Limb (tissue), 2 donors: Measurements from ENCODE around the gene DNASE1L1.
"Not testable (repeated sequence)": the region's sequence is repeated elsewhere in the genome, so short reads cannot be mapped to it uniquely, and the experiment has no call there.

Experiments used
- DNase-seq, 2 donors: peaks; one replicate each; pipeline ENCODE4 v3.0.0-alpha.2; 2016; ENCODE audit errors: extremely low spot score in 2 of 2

The DNASE1L1 gene

GRCh38 chrX:154408659-154409221 lies 314 bp downstream of the DNASE1L1 start:
- no peak for DNase-seq

DNA sequence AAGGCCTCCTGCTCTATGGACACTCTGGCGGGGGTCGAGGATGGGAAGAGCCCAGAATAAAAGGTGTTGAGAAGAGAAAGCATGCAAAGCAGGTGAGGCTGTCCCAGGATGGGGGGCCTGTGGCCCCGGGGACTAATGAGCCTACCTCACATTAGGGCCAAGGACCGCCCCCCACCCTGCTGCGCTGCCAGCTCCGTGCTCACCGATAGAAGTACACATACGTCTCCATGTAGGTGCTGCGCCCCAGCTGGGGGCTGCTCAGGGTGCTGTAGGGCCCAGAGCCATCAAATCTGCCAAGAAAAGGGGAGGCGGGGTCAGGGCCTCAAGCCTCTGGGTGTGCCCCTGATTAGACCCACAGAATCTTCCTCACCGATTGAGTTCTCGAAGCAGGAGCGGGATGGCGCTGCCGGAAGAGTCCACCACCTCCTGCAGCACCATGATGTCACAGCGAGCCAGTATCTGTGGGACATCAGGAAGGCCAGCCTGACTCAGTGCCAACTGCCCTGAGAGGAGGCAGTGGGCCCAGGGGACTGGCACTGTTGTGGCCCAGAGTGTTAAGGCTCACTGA lies 4.3 kb downstream of the DNASE1L1 start:
- DNase-seq: no peak

DNA sequence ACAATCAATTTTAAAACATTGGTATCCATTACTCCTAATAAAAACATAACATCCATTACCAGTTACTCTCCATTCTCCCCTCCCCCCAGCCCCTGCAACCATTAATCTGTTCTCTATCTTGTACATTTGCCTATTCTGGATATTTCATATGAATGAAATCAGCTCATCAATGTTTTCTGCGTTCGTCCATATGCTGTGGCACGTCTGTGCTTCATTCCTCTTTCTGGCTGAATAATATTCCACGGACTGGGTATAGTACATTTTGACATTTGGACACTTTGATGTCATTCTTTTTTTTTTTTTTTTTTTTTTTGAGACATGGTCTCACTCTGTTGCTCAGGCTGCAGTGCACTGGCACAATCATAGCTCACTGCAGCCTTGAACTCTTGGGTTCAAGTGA lies 5.2 kb downstream of the DNASE1L1 start:
- no peak for DNase-seq

GRCh38 chrX:154403192-154403591 lies 5.9 kb downstream of the DNASE1L1 start:
- DNase-seq: no peak

- no peak for DNase-seq
These were observed 6.4 kb downstream of the DNASE1L1 start for GRCh38 chrX:154402622-154403127.

DNA sequence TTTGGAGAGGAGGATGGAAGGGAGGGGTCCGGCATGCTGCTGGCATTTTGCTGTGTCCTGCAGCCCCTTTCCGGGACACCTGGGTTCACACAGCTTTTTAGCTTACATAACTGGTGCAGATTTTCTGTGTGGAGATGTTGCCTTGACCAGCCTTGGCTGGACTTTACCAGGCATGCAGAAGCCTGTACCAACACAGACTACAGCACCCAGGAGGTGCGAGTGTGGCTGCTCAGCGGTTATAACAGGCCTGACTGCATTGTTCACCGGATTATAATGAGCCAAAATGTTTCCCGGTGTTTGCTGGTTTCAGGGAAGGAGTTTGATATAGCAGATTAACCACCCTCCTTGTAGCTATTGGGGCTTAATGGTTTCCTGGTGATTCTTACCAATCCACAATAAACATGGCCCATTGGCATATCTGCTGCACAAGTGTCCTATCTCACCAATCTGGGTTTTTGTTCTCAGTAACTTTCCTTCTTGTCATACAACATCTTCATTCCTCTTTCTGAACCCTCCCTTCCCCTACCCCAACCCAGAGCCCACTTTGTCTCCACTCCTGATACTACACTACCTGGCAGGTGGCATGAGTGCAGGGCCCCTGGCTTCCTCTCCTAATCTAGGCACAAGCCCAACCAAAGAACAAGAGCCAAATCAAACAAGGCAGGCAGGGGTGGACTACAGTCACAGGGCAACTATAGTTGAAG lies 7.0 kb downstream of the DNASE1L1 start:
- no peak for DNase-seq

- no peak for DNase-seq
These were observed 7.8 kb downstream of the DNASE1L1 start for GRCh38 chrX:154401045-154401799.

DNA sequence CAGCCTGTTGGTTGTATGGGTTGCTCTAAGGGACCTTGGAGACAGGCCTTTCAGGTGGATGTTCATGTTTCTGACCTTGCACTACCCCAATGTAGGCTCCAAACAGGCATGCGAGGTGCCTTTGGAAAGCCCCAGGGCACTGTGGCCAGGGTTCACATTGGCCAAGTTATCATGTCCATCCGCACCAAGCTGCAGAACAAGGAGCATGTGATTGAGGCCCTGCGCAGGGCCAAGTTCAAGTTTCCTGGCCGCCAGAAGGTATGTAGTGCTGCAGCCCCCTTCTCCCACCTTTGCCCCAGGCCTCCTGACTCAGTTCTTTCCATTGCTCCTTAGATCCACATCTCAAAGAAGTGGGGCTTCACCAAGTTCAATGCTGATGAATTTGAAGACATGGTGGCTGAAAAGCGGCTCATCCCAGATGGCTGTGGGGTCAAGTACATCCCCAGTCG lies 8.7 kb downstream of the DNASE1L1 start:
- not testable (repeated sequence) for DNase-seq

- no peak for DNase-seq
These were observed 9.3 kb downstream of the DNASE1L1 start for GRCh38 chrX:154399527-154400368.

GRCh38 chrX:154398668-154399526 lies 10.2 kb downstream of the DNASE1L1 start:
- DNase-seq: peak; percentile 67 to 86

- DNase-seq: peak; percentile 92 to 95
These were observed 11.0 kb downstream of the DNASE1L1 start, which contains the start of gene RPL10 for GRCh38 chrX:154397888-154398667. TSS of gene RPL10 (plus strand) at chrX:154398377. CDS start at chrX:154398520, 143 bp downstream.

- DNase-seq: peak in 1 of 2 donors; percentile 79
These were observed 11.8 kb downstream of the DNASE1L1 start for GRCh38 chrX:154396973-154397887.

GRCh38 chrX:154396363-154396762 lies 12.7 kb downstream of the DNASE1L1 start:
- not testable (repeated sequence) for DNase-seq

DNA sequence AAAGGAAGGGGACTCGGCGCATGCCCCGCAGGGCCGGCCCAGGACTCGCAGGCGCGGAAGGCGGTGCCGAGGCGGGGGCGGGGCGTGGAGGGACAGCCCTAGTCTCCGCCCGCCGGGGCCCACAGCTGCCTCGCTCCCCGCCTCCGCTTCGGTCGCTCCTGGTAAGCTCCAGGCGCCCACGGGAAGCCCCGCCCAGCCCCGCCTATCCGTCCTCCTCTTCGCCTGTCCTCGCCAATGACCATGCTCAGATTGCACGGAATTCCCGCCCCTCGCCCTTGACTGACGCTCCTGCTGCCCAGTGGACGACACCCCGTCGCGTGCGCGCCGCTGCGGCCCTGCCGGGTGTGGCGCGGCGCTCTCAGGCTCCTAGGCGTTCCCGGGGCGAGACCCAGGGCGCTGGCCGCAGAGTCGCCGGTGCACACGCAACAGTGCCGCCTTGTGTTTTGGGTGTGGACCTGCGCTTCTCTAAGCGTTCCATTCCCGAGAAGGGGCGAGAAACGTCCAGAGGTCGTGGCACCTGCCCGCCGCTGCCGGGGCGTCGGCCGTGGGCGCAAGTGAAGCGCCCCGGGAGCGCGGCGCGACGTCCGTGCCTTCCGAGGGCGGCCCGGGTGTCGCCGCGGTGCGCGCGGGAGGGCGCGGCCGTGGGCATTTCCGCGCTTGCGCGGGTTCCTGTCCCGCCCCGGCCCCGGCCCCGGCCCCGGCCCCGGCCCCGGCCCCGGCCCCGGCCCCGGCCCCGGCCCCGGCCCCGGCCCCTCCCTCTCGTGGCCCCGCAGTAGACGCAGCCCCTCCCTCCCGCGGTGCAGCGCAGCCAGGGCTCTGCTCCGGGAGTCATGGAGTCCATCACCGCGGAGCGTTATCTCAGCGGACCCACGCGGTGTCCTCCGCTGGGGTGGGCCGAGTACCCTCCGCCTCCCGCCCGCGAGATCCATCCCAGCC lies 19.0 kb downstream of the DNASE1L1 start:
- DNase-seq: not testable (repeated sequence)

GRCh38 chrX:154388649-154389048 lies 20.4 kb downstream of the DNASE1L1 start:
- DNase-seq: not testable (repeated sequence)

GRCh38 chrX:154388094-154388493 lies 21.0 kb downstream of the DNASE1L1 start:
- not testable (repeated sequence) for DNase-seq
